ENCODE measurements around the gene MKLN1. TPM values are rescaled to one million over a fixed set of nuclear protein-coding genes. Genes with fewer than 3 reads are reported as not detected.

MKLN1 gene
- total and polyA plus RNA-seq, 2 donors (not counting 1 experiment from before 2014, with no cell fraction given), result 8.5 to 68.4 TPM

DNA sequence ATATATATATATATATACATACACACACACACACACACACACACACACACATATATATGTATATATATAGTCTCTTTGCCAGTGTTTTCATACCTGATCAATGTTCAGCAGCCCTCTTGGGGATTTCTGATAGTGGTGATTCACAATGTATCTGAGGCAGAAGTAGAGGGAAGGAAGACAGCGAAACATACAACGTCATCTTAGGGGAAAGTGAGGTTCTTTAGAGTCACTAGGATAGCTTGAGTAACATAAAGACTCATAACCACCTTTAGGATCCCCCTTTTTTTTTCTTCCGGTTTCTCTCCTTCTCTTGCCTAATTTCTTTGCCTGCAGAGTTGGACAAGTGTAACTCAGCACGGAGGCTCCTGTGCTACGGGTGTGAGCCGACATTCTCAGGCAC, 172.1 kb downstream of the MKLN1 start:
- Mint-ChIP-seq H3K27ac (no peak overlapping the region), H3K9me3 (ENCODE audit: insufficient read depth) (no peaks in the 10 kb centered on the region)

DNA sequence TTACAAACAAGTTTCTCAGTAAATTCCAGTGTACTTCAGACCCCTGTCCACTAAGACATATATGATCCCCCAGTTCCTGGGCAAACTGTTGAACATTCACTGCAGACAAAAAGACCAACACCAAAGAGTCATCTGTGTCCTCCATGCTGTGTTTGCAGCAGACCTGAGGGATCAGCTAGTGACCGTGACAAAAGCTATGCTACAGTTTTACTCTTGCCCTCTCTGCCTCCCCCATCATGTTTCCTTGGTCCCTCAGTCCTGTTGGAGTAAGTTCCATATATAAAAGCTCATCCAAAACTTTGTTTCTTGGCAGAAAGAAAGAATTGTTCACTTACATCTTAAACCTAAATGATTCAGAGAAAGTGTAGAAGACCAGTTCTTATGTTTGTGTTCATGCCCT, 172.7 kb downstream of the MKLN1 start:
- no peaks in the 10 kb centered on the region for H3K9me3 ChIP-seq (ENCODE audit: control extremely low read depth in 1 of 3, control insufficient read depth in 2 of 3, insufficient read depth in 1 of 3, low read length in 2 of 3)
- intact Hi-C loops (cut with micrococcal nuclease), result no loop called here
- Mint-ChIP-seq H3K4me3 (no peak overlapping the region), H3K9me3 (ENCODE audit: insufficient read depth) (no peaks in the 10 kb centered on the region), H3K27me3 (no peaks in the 10 kb centered on the region), H3K4me1 (peaks cover 10% of the 10 kb centered on the region), H3K27ac (no peak overlapping the region)
- no peak overlapping the region for H3K4me2 ChIP-seq (replicated peaks; ENCODE audit: low read depth, low read length, poor library complexity, severe bottlenecking)
- H3K9ac ChIP-seq (ENCODE audit: low read length), result no peak overlapping the region
- H3K36me3 ChIP-seq (replicated peaks in 1 of 2; ENCODE audit: control extremely low read depth in 1 of 2, control insufficient read depth in 1 of 2, extremely low read depth in 1 of 2, insufficient read depth in 2 of 2, low read length in 1 of 2), result peaks cover 3 to 7% of the 10 kb centered on the region in 2 experiments
- ATAC-seq (ENCODE audit: low read depth), result no peak
- H4K20me1 ChIP-seq (ENCODE audit: control insufficient read depth, insufficient read depth, low read length, poor library complexity, severe bottlenecking), result no peaks in the 10 kb centered on the region
- no CpG with 5 or more reads among the region's 1 CpG for WGBS (ENCODE audit: insufficient coverage)
- H3K4me1 ChIP-seq (ENCODE audit: control insufficient read depth in 2 of 2, insufficient read depth in 2 of 2, low read length in 2 of 2), result peaks cover 0 to 5% of the 10 kb centered on the region in 2 donors
- no peaks in the 10 kb centered on the region for H3K27me3 ChIP-seq (replicated peaks in 1 of 4; ENCODE audit: control extremely low read depth in 1 of 4, control insufficient read depth in 3 of 4, insufficient read depth in 4 of 4, low read length in 3 of 4)
- ChIA-PET POLR2A (no interaction called here), CTCF (interaction anchor here (0.6 to 5.1 kb wide), 3 partner anchors 13 to 64 kb away, joined by 3 to 43 read pairs (median 14); no protein-coding TSS in a partner anchor)
- H3K4me3 ChIP-seq (ENCODE audit: control extremely low read depth in 1 of 5, extremely low read depth in 1 of 5, insufficient read depth in 1 of 5, low read depth in 2 of 5, low read length in 4 of 5), result no peak overlapping the region
- no peaks in the 10 kb centered on the region for H3K79me2 ChIP-seq (ENCODE audit: control insufficient read depth, insufficient read depth, low read length)
- no peak overlapping the region for H3K27ac ChIP-seq (ENCODE audit: low read length in 2 of 2)
- no peak overlapping the region for H2AFZ ChIP-seq (ENCODE audit: insufficient read depth, low read depth, low read length, poor library complexity, severe bottlenecking)
- TF ChIP-seq, protein P1, sequence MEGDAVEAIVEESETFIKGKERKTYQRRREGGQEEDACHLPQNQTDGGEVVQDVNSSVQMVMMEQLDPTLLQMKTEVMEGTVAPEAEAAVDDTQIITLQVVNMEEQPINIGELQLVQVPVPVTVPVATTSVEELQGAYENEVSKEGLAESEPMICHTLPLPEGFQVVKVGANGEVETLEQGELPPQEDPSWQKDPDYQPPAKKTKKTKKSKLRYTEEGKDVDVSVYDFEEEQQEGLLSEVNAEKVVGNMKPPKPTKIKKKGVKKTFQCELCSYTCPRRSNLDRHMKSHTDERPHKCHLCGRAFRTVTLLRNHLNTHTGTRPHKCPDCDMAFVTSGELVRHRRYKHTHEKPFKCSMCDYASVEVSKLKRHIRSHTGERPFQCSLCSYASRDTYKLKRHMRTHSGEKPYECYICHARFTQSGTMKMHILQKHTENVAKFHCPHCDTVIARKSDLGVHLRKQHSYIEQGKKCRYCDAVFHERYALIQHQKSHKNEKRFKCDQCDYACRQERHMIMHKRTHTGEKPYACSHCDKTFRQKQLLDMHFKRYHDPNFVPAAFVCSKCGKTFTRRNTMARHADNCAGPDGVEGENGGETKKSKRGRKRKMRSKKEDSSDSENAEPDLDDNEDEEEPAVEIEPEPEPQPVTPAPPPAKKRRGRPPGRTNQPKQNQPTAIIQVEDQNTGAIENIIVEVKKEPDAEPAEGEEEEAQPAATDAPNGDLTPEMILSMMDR (IDR thresholded peaks at IDR 0.05), result no peak
- TF ChIP-seq EZH2 (IDR thresholded peaks at IDR 0.05; ENCODE audit: borderline replicate concordance, insufficient read depth, low read depth, low read length, poor library complexity, severe bottlenecking), result no peak
- DNase-seq, result no peak

More for the DNA sequence above, 172.1 kb downstream of the MKLN1 start:
- Histone ChIP-seq H3K9me3 (ENCODE audit: control extremely low read depth in 1 of 3, control insufficient read depth in 2 of 3, insufficient read depth in 1 of 3, low read length in 2 of 3) (no peaks in the 10 kb centered on the region), H3K27me3 (replicated peaks in 1 of 4; ENCODE audit: control extremely low read depth in 1 of 4, control insufficient read depth in 3 of 4, insufficient read depth in 4 of 4, low read length in 3 of 4) (no peaks in the 10 kb centered on the region), H3K79me2 (ENCODE audit: control insufficient read depth, insufficient read depth, low read length) (no peaks in the 10 kb centered on the region), H3K9ac (ENCODE audit: low read length) (no peak overlapping the region), H3K4me1 (ENCODE audit: control insufficient read depth in 2 of 2, insufficient read depth in 2 of 2, low read length in 2 of 2) (peaks cover 0 to 5% of the 10 kb centered on the region in 2 donors), H3K4me3 (ENCODE audit: control extremely low read depth in 1 of 5, extremely low read depth in 1 of 5, insufficient read depth in 1 of 5, low read depth in 2 of 5, low read length in 4 of 5) (no peak overlapping the region), H4K20me1 (ENCODE audit: control insufficient read depth, insufficient read depth, low read length, poor library complexity, severe bottlenecking) (no peaks in the 10 kb centered on the region), H3K36me3 (replicated peaks in 1 of 2; ENCODE audit: control extremely low read depth in 1 of 2, control insufficient read depth in 1 of 2, extremely low read depth in 1 of 2, insufficient read depth in 2 of 2, low read length in 1 of 2) (peaks cover 3 to 7% of the 10 kb centered on the region in 2 experiments), H3K4me2 (replicated peaks; ENCODE audit: low read depth, low read length, poor library complexity, severe bottlenecking) (no peak overlapping the region), H3K27ac (ENCODE audit: low read length in 2 of 2) (no peak overlapping the region), H2AFZ (ENCODE audit: insufficient read depth, low read depth, low read length, poor library complexity, severe bottlenecking) (no peak overlapping the region)
- no peak for TF ChIP-seq EZH2 (IDR thresholded peaks at IDR 0.05; ENCODE audit: borderline replicate concordance, insufficient read depth, low read depth, low read length, poor library complexity, severe bottlenecking)
- TF ChIP-seq, protein P1 (IDR thresholded peaks at IDR 0.05), result no peak
- Mint-ChIP-seq H3K27me3 (no peaks in the 10 kb centered on the region), H3K4me3 (no peak overlapping the region), H3K4me1 (peaks cover 10% of the 10 kb centered on the region)
- WGBS (ENCODE audit: insufficient coverage), result 96% methylated on average over 4 of the region's 6 CpGs
- ChIA-PET POLR2A (no interaction called here), CTCF (interaction anchor here (2.9 to 5.1 kb wide), 2 partner anchors 13 to 17 kb away, joined by 14 to 43 read pairs; no protein-coding TSS in a partner anchor)
- no peak for ATAC-seq (ENCODE audit: low read depth)
- no peak for DNase-seq
- intact Hi-C loops (cut with micrococcal nuclease), result no loop called here

All from B cell (primary cell).